Kidney epithelial cell (primary cell): ENCODE data around the gene ZMYND15. TPM values are rescaled to one million over a fixed set of nuclear protein-coding genes. Genes with fewer than 3 reads are reported as not detected.

Experiments used
- DNase-seq: peaks from one replicate; pipeline ENCODE4 v3.0.0-alpha.2; 2010; ENCODE audit warnings: low read depth
- H3K27me3 ChIP-seq: 2 replicates; pipeline ENCODE4 v1.6.0; 2011; ENCODE audit warnings: low read length; ENCODE audit not compliant: control insufficient read depth, insufficient read depth
- H3K36me3 ChIP-seq: 2 replicates; pipeline ENCODE4 v1.5.1; 2011; ENCODE audit warnings: low read length; ENCODE audit not compliant: control insufficient read depth, insufficient read depth
- H3K4me3 ChIP-seq: 2 replicates; pipeline ENCODE4 v1.5.1; 2011; ENCODE audit warnings: low read depth, mild to moderate bottlenecking, control low read depth, low read length
- total RNA-seq: library from RNA; depleted of rRNA; stranded (reverse); fragments of >200 nt; gene quantifications from 2 replicates; pipeline ENCODE4 v1.2.3, GENCODE V29; 2015
- TF ChIP-seq, protein P1 (sequence below): IDR thresholded peaks from 2 replicates; pipeline ENCODE4 v1.5.1; 2011; ENCODE audit warnings: mild to moderate bottlenecking, moderate library complexity, low read length, control low read depth, inconsistent platforms; ENCODE audit not compliant: insufficient read depth, poor library complexity, severe bottlenecking

The ZMYND15 gene
- total RNA-seq, 1 donor from 2014 or later: 1.4 TPM

DNA sequence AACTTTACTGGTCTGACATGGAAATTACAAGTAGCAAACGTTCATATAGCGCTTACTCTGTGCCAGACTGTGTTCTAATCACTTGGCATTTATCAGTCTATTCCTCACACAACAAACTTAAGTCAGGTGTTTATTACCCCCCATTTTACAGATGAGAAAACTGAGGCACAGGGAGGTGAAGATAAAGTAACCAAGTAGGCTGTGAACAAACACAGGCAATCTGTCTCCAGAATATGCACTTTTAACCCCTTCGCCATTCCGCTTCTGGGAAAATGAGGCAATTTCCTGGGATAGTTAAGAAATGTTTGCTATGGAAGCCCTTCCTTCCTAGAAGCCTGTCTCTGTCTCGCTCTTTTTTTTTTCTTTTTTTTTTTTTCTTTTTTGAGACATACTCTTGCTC, 12.3 kb downstream of the ZMYND15 start:
- no peak for DNase-seq
- Histone ChIP-seq H3K36me3 (no peaks in the 10 kb centered on the region), H3K4me3 (no peak overlapping the region), H3K27me3 (peaks cover 18% of the 10 kb centered on the region)
- TF ChIP-seq, protein P1, sequence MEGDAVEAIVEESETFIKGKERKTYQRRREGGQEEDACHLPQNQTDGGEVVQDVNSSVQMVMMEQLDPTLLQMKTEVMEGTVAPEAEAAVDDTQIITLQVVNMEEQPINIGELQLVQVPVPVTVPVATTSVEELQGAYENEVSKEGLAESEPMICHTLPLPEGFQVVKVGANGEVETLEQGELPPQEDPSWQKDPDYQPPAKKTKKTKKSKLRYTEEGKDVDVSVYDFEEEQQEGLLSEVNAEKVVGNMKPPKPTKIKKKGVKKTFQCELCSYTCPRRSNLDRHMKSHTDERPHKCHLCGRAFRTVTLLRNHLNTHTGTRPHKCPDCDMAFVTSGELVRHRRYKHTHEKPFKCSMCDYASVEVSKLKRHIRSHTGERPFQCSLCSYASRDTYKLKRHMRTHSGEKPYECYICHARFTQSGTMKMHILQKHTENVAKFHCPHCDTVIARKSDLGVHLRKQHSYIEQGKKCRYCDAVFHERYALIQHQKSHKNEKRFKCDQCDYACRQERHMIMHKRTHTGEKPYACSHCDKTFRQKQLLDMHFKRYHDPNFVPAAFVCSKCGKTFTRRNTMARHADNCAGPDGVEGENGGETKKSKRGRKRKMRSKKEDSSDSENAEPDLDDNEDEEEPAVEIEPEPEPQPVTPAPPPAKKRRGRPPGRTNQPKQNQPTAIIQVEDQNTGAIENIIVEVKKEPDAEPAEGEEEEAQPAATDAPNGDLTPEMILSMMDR: no peak

DNA sequence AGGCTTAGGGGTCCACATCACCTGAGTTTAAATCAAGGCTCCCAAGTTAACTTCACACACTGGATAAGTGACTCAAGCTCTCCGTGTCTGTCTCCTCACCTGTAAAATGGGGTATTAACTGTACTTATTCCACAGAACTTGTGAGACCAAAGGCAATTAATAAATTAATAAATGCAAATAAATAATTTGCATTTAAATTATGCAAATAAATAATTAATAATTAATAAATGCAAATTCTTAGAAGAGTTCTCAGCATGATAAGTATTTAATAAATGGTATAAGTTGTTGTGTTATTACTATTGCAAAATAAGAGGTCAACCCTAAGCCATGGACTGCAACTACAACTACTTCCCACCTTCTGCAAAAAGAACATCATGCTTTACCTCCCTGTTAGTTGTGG, 13.8 kb downstream of the ZMYND15 start:
- Histone ChIP-seq H3K4me3 (no peak overlapping the region), H3K36me3 (no peaks in the 10 kb centered on the region), H3K27me3 (peaks cover 16% of the 10 kb centered on the region)
- DNase-seq: no peak
- TF ChIP-seq, protein P1: no peak

DNA sequence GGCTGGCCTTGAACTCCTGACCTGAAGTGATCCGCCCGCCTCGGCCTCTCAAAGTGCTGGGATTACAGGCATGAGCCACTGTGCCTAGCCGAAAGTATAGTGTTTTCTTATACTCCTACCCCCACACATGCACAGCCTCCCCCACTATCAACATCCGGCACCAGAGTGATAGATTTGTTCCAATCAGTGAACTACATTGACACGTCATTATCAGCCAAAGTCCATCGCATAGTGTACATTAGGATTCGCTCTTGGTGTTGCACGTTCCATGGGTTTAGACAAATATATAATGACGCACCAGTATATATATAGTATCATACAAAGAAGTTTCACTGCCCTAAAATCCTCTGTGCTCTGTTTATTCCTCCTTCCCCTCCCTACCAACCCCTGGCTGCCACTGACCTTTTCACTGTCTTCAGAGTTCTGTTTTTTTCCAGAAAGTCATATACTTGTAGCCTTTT, 20.2 kb downstream of the ZMYND15 start:
- H3K27me3 ChIP-seq: no peaks in the 10 kb centered on the region
- H3K4me3 ChIP-seq: no peak overlapping the region
- H3K36me3 ChIP-seq: no peaks in the 10 kb centered on the region
- TF ChIP-seq, protein P1: no peak
- no peak for DNase-seq

DNA sequence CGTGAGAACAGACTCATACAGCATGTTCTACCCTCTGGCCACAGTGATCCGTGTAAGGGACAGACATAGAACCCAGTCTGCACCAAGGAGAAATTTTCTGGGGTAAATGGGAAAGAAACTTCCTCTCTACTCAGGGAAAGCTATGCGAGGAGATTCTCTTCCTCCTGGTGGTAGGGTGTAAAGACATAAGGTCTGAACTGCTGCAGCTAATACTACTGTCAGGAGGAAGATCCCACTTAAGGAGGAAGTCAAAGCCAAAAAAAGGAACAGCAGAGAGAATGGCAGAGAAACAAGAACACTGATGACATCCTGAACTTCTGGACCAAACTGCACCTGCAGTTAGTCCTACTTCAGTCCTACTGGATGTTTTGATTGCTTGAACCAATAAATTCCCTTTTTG, 25.0 kb downstream of the ZMYND15 start:
- H3K27me3 ChIP-seq: peaks cover 2% of the 10 kb centered on the region
- no peaks in the 10 kb centered on the region for H3K36me3 ChIP-seq
- TF ChIP-seq, protein P1: no peak
- H3K4me3 ChIP-seq: no peak overlapping the region
- no peak for DNase-seq

DNA sequence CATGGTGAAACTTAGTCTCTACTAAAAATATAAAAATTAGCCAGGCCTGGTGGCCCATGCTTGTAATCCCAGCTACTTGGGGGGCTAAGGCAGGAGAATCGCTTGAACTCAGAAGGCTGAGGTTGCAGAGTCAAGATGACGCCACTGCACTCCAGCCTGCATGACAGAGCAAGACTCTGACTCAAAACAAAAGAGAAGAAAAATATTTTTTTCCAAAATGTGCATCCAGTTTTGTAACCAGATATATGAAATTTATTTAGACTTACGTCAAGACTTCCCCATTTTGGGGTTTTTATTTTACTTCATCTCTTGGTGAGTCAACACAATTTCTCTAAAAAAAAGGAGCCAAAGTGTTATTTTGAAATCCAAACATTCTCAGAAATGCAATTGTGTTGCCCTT, 26.6 kb downstream of the ZMYND15 start:
- no peak for DNase-seq
- TF ChIP-seq, protein P1: no peak
- H3K4me3 ChIP-seq: no peak overlapping the region
- no peaks in the 10 kb centered on the region for H3K36me3 ChIP-seq
- peaks cover 2% of the 10 kb centered on the region for H3K27me3 ChIP-seq

DNA sequence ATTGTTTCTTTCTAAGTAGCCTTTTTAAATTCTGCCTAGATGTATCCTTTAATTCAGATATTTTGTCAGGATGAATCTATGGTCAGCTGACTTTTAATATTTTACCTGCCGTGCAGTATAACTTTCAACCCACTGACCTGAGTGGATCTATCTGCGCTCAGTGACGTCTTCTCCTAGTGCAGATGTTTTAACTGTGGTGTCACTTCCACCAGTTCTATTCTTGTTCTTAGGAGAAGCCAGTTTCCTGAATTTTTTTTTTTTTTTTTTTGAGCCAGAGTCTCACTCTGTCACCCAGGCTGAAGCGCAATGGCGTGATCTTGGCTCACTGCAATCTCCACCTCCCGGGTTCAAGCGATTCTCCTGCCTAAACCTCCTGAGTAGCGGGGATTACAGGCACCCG, 27.1 kb downstream of the ZMYND15 start:
- no peak for DNase-seq
- TF ChIP-seq, protein P1: no peak

More for the DNA sequence above, 27.1 kb downstream of the ZMYND15 start:
- Histone ChIP-seq H3K4me3 (no peak overlapping the region), H3K36me3 (no peaks in the 10 kb centered on the region), H3K27me3 (peaks cover 3% of the 10 kb centered on the region)
